Measurements from ENCODE around the gene ECT2. TPM values are rescaled to one million over a fixed set of nuclear protein-coding genes. Genes with fewer than 3 reads are reported as not detected.
"Not testable (repeated sequence)": the region's sequence is repeated elsewhere in the genome, so short reads cannot be mapped to it uniquely, and the experiment has no call there.

The ECT2 gene
- polyA plus RNA-seq, 6 donors from 2014 or later = 1.2 to 8.5 (median 2.1) TPM

- Mint-ChIP-seq H3K27me3 (no peaks in the 10 kb centered on the region), H3K4me3 (no peak overlapping the region), H3K9me3 (no peaks in the 10 kb centered on the region), H3K27ac (peak overlapping the region in 2 of 6 donors; percentile 39 to 60), H3K4me1 (no peaks in the 10 kb centered on the region), H3K36me3 (no peaks in the 10 kb centered on the region)
- DNase-seq (no peak), ATAC-seq (ENCODE audit: low read depth in 2 of 2) (no peak)
Measured at GRCh38 chr3:172803489-172803888, 53.0 kb downstream of the ECT2 start.

- no peaks in the 10 kb centered on the region for H3K36me3 Mint-ChIP-seq
- H3K27ac Mint-ChIP-seq = no peak overlapping the region
- H3K9me3 Mint-ChIP-seq = no peaks in the 10 kb centered on the region
- no peak overlapping the region for H3K4me3 Mint-ChIP-seq
- ATAC-seq (ENCODE audit: low read depth in 2 of 2) (no peak), DNase-seq (no peak)
- no peaks in the 10 kb centered on the region for H3K4me1 Mint-ChIP-seq
- H3K27me3 Mint-ChIP-seq = no peaks in the 10 kb centered on the region
Measured at GRCh38 chr3:172804323-172804722, 53.8 kb downstream of the ECT2 start.

- no peaks in the 10 kb centered on the region for H3K36me3 Mint-ChIP-seq
- no peaks in the 10 kb centered on the region for H3K9me3 Mint-ChIP-seq
- DNase-seq (peak; percentile 12), ATAC-seq (ENCODE audit: low read depth in 2 of 2) (no peak)
- no peaks in the 10 kb centered on the region for H3K27me3 Mint-ChIP-seq
- no peak overlapping the region for H3K4me3 Mint-ChIP-seq
- H3K4me1 Mint-ChIP-seq = no peaks in the 10 kb centered on the region
- no peak overlapping the region for H3K27ac Mint-ChIP-seq
Measured at GRCh38 chr3:172808969-172809546, 58.5 kb downstream of the ECT2 start.

GRCh38 chr3:172811099-172811498, 60.6 kb downstream of the ECT2 start:
- Mint-ChIP-seq H3K9me3 (no peaks in the 10 kb centered on the region), H3K36me3 (no peaks in the 10 kb centered on the region), H3K27ac (no peak overlapping the region), H3K4me1 (no peaks in the 10 kb centered on the region), H3K4me3 (no peak overlapping the region), H3K27me3 (no peaks in the 10 kb centered on the region)
- no peak for ATAC-seq (ENCODE audit: low read depth in 2 of 2)
- no peak for DNase-seq

GRCh38 chr3:172813462-172813861, 62.9 kb downstream of the ECT2 start:
- no peak overlapping the region for H3K27ac Mint-ChIP-seq
- no peak for ATAC-seq (ENCODE audit: low read depth in 2 of 2)
- no peaks in the 10 kb centered on the region for H3K9me3 Mint-ChIP-seq
- no peak for DNase-seq
- no peaks in the 10 kb centered on the region for H3K4me1 Mint-ChIP-seq
- H3K36me3 Mint-ChIP-seq = no peaks in the 10 kb centered on the region
- no peak overlapping the region for H3K4me3 Mint-ChIP-seq
- no peaks in the 10 kb centered on the region for H3K27me3 Mint-ChIP-seq

- H3K27me3 Mint-ChIP-seq = no peaks in the 10 kb centered on the region
- ATAC-seq (ENCODE audit: low read depth in 2 of 2) = no peak
- H3K4me3 Mint-ChIP-seq = no peak overlapping the region
- H3K4me1 Mint-ChIP-seq = no peaks in the 10 kb centered on the region
- no peak for DNase-seq
- H3K36me3 Mint-ChIP-seq = no peaks in the 10 kb centered on the region
- H3K9me3 Mint-ChIP-seq = no peaks in the 10 kb centered on the region
- H3K27ac Mint-ChIP-seq = no peak overlapping the region
Measured at GRCh38 chr3:172814738-172815137, 64.2 kb downstream of the ECT2 start.

GRCh38 chr3:172815857-172816256, 65.3 kb downstream of the ECT2 start:
- ATAC-seq (ENCODE audit: low read depth in 2 of 2) (no peak), DNase-seq (no peak)
- H3K27ac Mint-ChIP-seq = peak overlapping the region in 1 of 6 donors; percentile 38

GRCh38 chr3:172816281-172816680, 65.8 kb downstream of the ECT2 start:
- no peaks in the 10 kb centered on the region for H3K9me3 Mint-ChIP-seq
- ATAC-seq (ENCODE audit: low read depth in 2 of 2) = no peak
- DNase-seq = no peak
- H3K27ac Mint-ChIP-seq = no peak overlapping the region
- H3K27me3 Mint-ChIP-seq = no peaks in the 10 kb centered on the region
- no peak overlapping the region for H3K4me3 Mint-ChIP-seq
- H3K4me1 Mint-ChIP-seq = no peaks in the 10 kb centered on the region
- H3K36me3 Mint-ChIP-seq = no peaks in the 10 kb centered on the region

More at GRCh38 chr3:172815857-172816256, 65.3 kb downstream of the ECT2 start:
- no peak overlapping the region for H3K4me3 Mint-ChIP-seq
- no peaks in the 10 kb centered on the region for H3K36me3 Mint-ChIP-seq
- H3K9me3 Mint-ChIP-seq = no peaks in the 10 kb centered on the region
- H3K4me1 Mint-ChIP-seq = no peaks in the 10 kb centered on the region
- no peaks in the 10 kb centered on the region for H3K27me3 Mint-ChIP-seq

- Mint-ChIP-seq H3K27me3 (no peaks in the 10 kb centered on the region), H3K9me3 (no peaks in the 10 kb centered on the region), H3K4me3 (no peak overlapping the region), H3K4me1 (no peaks in the 10 kb centered on the region), H3K36me3 (no peaks in the 10 kb centered on the region), H3K27ac (no peak overlapping the region)
- no peak for DNase-seq
- no peak for ATAC-seq (ENCODE audit: low read depth in 2 of 2)
Measured at GRCh38 chr3:172816968-172817367, 66.4 kb downstream of the ECT2 start.

- Mint-ChIP-seq H3K36me3 (no peaks in the 10 kb centered on the region), H3K27ac (no peak overlapping the region), H3K9me3 (peaks cover 0 to 8% (median 0%) of the 10 kb centered on the region in 7 donors), H3K4me1 (peaks cover 0 to 2% (median 0%) of the 10 kb centered on the region in 3 donors), H3K27me3 (no peaks in the 10 kb centered on the region), H3K4me3 (no peak overlapping the region)
- ATAC-seq (ENCODE audit: low read depth in 2 of 2) (no peak), DNase-seq (no peak)
Measured at GRCh38 chr3:172820492-172820891, 70.0 kb downstream of the ECT2 start.

GRCh38 chr3:172824229-172824628, 73.7 kb downstream of the ECT2 start:
- H3K27ac Mint-ChIP-seq = no peak overlapping the region

GRCh38 chr3:172827231-172827630, 76.7 kb downstream of the ECT2 start:
- H3K27me3 Mint-ChIP-seq; H3K4me1 Mint-ChIP-seq; H3K27ac Mint-ChIP-seq; H3K36me3 Mint-ChIP-seq; DNase-seq; ATAC-seq (ENCODE audit: low read depth in 2 of 2); H3K4me3 Mint-ChIP-seq: not testable (repeated sequence)
- H3K9me3 Mint-ChIP-seq = peaks cover 2 to 20% (median 4%) of the 10 kb centered on the region in 7 donors

More at GRCh38 chr3:172824229-172824628, 73.7 kb downstream of the ECT2 start:
- Mint-ChIP-seq H3K36me3 (no peaks in the 10 kb centered on the region), H3K4me1 (peaks cover 0 to 2% (median 0%) of the 10 kb centered on the region in 3 donors), H3K4me3 (no peak overlapping the region), H3K9me3 (peaks cover 2 to 21% (median 4%) of the 10 kb centered on the region in 7 donors), H3K27me3 (no peaks in the 10 kb centered on the region)
- ATAC-seq (ENCODE audit: low read depth in 2 of 2) (no peak), DNase-seq (no peak)

GRCh38 chr3:172832983-172833382, 82.5 kb downstream of the ECT2 start:
- Mint-ChIP-seq H3K36me3 (no peaks in the 10 kb centered on the region), H3K27me3 (peaks cover 0 to 6% (median 6%) of the 10 kb centered on the region in 3 donors)

GRCh38 chr3:172836390-172836997, 86.0 kb downstream of the ECT2 start:
- H3K36me3 Mint-ChIP-seq = no peaks in the 10 kb centered on the region
- H3K4me3 Mint-ChIP-seq = no peak overlapping the region
- no peak for ATAC-seq (ENCODE audit: low read depth in 2 of 2)
- DNase-seq = no peak
- no peaks in the 10 kb centered on the region for H3K4me1 Mint-ChIP-seq
- H3K27ac Mint-ChIP-seq = peak overlapping the region in 1 of 6 donors; percentile 21
- peaks cover 6 to 10% (median 8%) of the 10 kb centered on the region in 3 donors for H3K27me3 Mint-ChIP-seq
- no peaks in the 10 kb centered on the region for H3K9me3 Mint-ChIP-seq

More at GRCh38 chr3:172832983-172833382, 82.5 kb downstream of the ECT2 start:
- DNase-seq (no peak), ATAC-seq (ENCODE audit: low read depth in 2 of 2) (no peak)
- Mint-ChIP-seq H3K4me1 (no peaks in the 10 kb centered on the region), H3K9me3 (peaks cover 0 to 2% (median 0%) of the 10 kb centered on the region in 7 donors), H3K4me3 (no peak overlapping the region), H3K27ac (no peak overlapping the region)

All from naive B cell (primary cell).